HS-27A (cell line): ENCODE data around the gene CNTLN.
"Not testable (repeated sequence)": the region's sequence is repeated elsewhere in the genome, so short reads cannot be mapped to it uniquely, and the experiment has no call there.

ENCODE experiments used
- DNase-seq: peaks from one replicate; pipeline ENCODE4 v3.0.0-alpha.2; 2012; ENCODE audit warnings: low read depth, missing footprints

The CNTLN gene

GRCh38 chr9:17293685-17294084 lies 158.8 kb downstream of the CNTLN start:
- no peak for DNase-seq

- DNase-seq = no peak
These were observed 160.2 kb downstream of the CNTLN start for GRCh38 chr9:17294822-17295624.

- DNase-seq = no peak
These were observed 180.5 kb downstream of the CNTLN start for GRCh38 chr9:17315341-17315740.

- no peak for DNase-seq
These were observed 184.0 kb downstream of the CNTLN start for GRCh38 chr9:17318821-17319320.

- no peak for DNase-seq
These were observed 185.0 kb downstream of the CNTLN start for GRCh38 chr9:17319864-17320263.

- no peak for DNase-seq
These were observed 188.3 kb downstream of the CNTLN start for GRCh38 chr9:17322882-17323864.

GRCh38 chr9:17328331-17328730 lies 193.5 kb downstream of the CNTLN start:
- DNase-seq = no peak

GRCh38 chr9:17330097-17330496 lies 195.3 kb downstream of the CNTLN start:
- no peak for DNase-seq

- no peak for DNase-seq
These were observed 197.3 kb downstream of the CNTLN start for GRCh38 chr9:17332115-17332514.

- DNase-seq = no peak
These were observed 204.3 kb downstream of the CNTLN start for GRCh38 chr9:17339156-17339555.

- no peak for DNase-seq
These were observed 207.9 kb downstream of the CNTLN start for GRCh38 chr9:17342696-17343095.

GRCh38 chr9:17349831-17350230 lies 215.0 kb downstream of the CNTLN start:
- peak; percentile 3 for DNase-seq

GRCh38 chr9:17354006-17354405 lies 219.2 kb downstream of the CNTLN start:
- not testable (repeated sequence) for DNase-seq

GRCh38 chr9:17361378-17361777 lies 226.5 kb downstream of the CNTLN start:
- no peak for DNase-seq

- DNase-seq = no peak
These were observed 232.2 kb downstream of the CNTLN start for GRCh38 chr9:17367035-17367434.

- no peak for DNase-seq
These were observed 245.5 kb downstream of the CNTLN start for GRCh38 chr9:17380126-17380861.

- DNase-seq = no peak
These were observed 252.7 kb downstream of the CNTLN start for GRCh38 chr9:17387565-17387964.

GRCh38 chr9:17389026-17389425 lies 254.2 kb downstream of the CNTLN start:
- no peak for DNase-seq

GRCh38 chr9:17394881-17395510 lies 260.2 kb downstream of the CNTLN start:
- DNase-seq = no peak

GRCh38 chr9:17397166-17397728 lies 262.4 kb downstream of the CNTLN start:
- DNase-seq = not testable (repeated sequence)

- no peak for DNase-seq
These were observed 263.5 kb downstream of the CNTLN start for GRCh38 chr9:17398350-17398749.
